Measurements from ENCODE around the gene NUP210L. TPM values are rescaled to one million over a fixed set of nuclear protein-coding genes. Genes with fewer than 3 reads are reported as not detected.
"Not testable (repeated sequence)": the region's sequence is repeated elsewhere in the genome, so short reads cannot be mapped to it uniquely, and the experiment has no call there.

Gene NUP210L
- polyA plus RNA-seq, 1 donor: 0.03 TPM

GRCh38 chr1:154100141-154100540 is 54.7 kb downstream of the NUP210L start:
- DNase-seq (ENCODE audit: low read depth): not testable (repeated sequence)

GRCh38 chr1:154097873-154098272 is 57.0 kb downstream of the NUP210L start:
- DNase-seq (ENCODE audit: low read depth): no peak

GRCh38 chr1:154095456-154096060 is 59.3 kb downstream of the NUP210L start:
- no peak for DNase-seq (ENCODE audit: low read depth)

GRCh38 chr1:154094411-154094810 is 60.5 kb downstream of the NUP210L start:
- DNase-seq (ENCODE audit: low read depth): no peak

GRCh38 chr1:154093699-154094098 is 61.2 kb downstream of the NUP210L start:
- DNase-seq (ENCODE audit: low read depth): no peak

- no peak for DNase-seq (ENCODE audit: low read depth)
Observed at GRCh38 chr1:154091706-154092105, 63.2 kb downstream of the NUP210L start.

- DNase-seq (ENCODE audit: low read depth): no peak
Observed at GRCh38 chr1:154087574-154087973, 67.3 kb downstream of the NUP210L start.

GRCh38 chr1:154083057-154083456 is 71.8 kb downstream of the NUP210L start:
- not testable (repeated sequence) for DNase-seq (ENCODE audit: low read depth)

- no peak for DNase-seq (ENCODE audit: low read depth)
Observed at GRCh38 chr1:154081386-154082126, 73.3 kb downstream of the NUP210L start.

- no peak for DNase-seq (ENCODE audit: low read depth)
Observed at GRCh38 chr1:154076413-154076812, 78.5 kb downstream of the NUP210L start.

- DNase-seq (ENCODE audit: low read depth): no peak
Observed at GRCh38 chr1:154075746-154076145, 79.1 kb downstream of the NUP210L start.

- DNase-seq (ENCODE audit: low read depth): no peak
Observed at GRCh38 chr1:154062309-154062708, 92.6 kb downstream of the NUP210L start.

- DNase-seq (ENCODE audit: low read depth): not testable (repeated sequence)
Observed at GRCh38 chr1:154047436-154047835, 107.4 kb downstream of the NUP210L start.

- not testable (repeated sequence) for DNase-seq (ENCODE audit: low read depth)
Observed at GRCh38 chr1:154033697-154034096, 121.2 kb downstream of the NUP210L start.

GRCh38 chr1:154019940-154020339 is 134.9 kb downstream of the NUP210L start:
- DNase-seq (ENCODE audit: low read depth): no peak

GRCh38 chr1:154019269-154019668 is 135.6 kb downstream of the NUP210L start:
- DNase-seq (ENCODE audit: low read depth): no peak

- no peak for DNase-seq (ENCODE audit: low read depth)
Observed at GRCh38 chr1:154014154-154014907, 140.5 kb downstream of the NUP210L start.

GRCh38 chr1:154012543-154012942 is 142.3 kb downstream of the NUP210L start:
- not testable (repeated sequence) for DNase-seq (ENCODE audit: low read depth)

- DNase-seq (ENCODE audit: low read depth): no peak
Observed at GRCh38 chr1:154012129-154012528, 142.7 kb downstream of the NUP210L start.

- no peak for DNase-seq (ENCODE audit: low read depth)
Observed at GRCh38 chr1:154006136-154006535, 148.7 kb downstream of the NUP210L start.

- DNase-seq (ENCODE audit: low read depth): no peak
Observed at GRCh38 chr1:154000420-154000819, 154.5 kb downstream of the NUP210L start.

- DNase-seq (ENCODE audit: low read depth): not testable (repeated sequence)
Observed at GRCh38 chr1:153996882-153997281, 158.0 kb downstream of the NUP210L start.

- DNase-seq (ENCODE audit: low read depth): no peak
Observed at GRCh38 chr1:153995640-153996039, 159.2 kb downstream of the NUP210L start.

All from forelimb muscle (tissue), 1 donor.